Measurements from ENCODE around the gene EHMT1.

DNA sequence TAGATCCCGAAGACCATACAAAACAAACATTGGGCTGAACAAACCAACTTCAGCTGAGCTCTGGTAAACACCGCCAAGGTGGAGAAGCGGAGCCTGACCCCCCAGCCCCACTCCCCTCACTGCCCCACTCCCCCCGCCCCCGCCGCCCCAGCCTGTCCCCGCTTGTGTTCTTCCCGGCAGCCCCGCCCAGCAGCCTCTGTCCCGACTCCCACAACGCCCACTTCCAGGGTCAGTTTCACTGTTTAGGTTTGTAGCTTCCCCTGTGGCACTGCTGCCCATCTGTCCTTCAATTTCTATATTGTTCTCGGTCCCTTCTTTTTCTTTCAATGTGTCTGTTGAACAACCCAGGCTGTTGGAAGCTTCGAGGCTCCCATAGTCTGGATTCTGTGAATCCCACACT is 146.7 kb downstream of the EHMT1 start:
- TF ChIP-seq TCF7L2 (IDR thresholded peaks at IDR 0.05; ENCODE audit: low read depth, low read length) = no peak
- TF ChIP-seq TBP (CRISPR knock-in tag; IDR thresholded peaks at IDR 0.05) = no peak
- TF ChIP-seq, protein P1, sequence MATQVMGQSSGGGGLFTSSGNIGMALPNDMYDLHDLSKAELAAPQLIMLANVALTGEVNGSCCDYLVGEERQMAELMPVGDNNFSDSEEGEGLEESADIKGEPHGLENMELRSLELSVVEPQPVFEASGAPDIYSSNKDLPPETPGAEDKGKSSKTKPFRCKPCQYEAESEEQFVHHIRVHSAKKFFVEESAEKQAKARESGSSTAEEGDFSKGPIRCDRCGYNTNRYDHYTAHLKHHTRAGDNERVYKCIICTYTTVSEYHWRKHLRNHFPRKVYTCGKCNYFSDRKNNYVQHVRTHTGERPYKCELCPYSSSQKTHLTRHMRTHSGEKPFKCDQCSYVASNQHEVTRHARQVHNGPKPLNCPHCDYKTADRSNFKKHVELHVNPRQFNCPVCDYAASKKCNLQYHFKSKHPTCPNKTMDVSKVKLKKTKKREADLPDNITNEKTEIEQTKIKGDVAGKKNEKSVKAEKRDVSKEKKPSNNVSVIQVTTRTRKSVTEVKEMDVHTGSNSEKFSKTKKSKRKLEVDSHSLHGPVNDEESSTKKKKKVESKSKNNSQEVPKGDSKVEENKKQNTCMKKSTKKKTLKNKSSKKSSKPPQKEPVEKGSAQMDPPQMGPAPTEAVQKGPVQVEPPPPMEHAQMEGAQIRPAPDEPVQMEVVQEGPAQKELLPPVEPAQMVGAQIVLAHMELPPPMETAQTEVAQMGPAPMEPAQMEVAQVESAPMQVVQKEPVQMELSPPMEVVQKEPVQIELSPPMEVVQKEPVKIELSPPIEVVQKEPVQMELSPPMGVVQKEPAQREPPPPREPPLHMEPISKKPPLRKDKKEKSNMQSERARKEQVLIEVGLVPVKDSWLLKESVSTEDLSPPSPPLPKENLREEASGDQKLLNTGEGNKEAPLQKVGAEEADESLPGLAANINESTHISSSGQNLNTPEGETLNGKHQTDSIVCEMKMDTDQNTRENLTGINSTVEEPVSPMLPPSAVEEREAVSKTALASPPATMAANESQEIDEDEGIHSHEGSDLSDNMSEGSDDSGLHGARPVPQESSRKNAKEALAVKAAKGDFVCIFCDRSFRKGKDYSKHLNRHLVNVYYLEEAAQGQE (IDR thresholded peaks at IDR 0.05; ENCODE audit: borderline replicate concordance in 1 of 2, low read depth in 1 of 2, low read length in 2 of 2) = no peak
- no peak for TF ChIP-seq ZNF274 (CRISPR knock-in tag; IDR thresholded peaks at IDR 0.05)
- no peak for TF ChIP-seq ZNF138 (CRISPR knock-in tag; IDR thresholded peaks at IDR 0.05; ENCODE audit: low read depth)
- TF ChIP-seq, protein P2, sequence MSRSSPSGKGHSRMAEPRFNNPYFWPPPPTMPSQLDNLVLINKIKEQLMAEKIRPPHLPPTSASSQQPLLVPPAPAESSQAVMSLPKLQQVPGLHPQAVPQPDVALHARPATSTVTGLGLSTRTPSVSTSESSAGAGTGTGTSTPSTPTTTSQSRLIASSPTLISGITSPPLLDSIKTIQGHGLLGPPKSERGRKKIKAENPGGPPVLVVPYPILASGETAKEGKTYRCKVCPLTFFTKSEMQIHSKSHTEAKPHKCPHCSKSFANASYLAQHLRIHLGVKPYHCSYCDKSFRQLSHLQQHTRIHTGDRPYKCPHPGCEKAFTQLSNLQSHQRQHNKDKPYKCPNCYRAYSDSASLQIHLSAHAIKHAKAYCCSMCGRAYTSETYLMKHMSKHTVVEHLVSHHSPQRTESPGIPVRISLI (CRISPR knock-in tag; IDR thresholded peaks at IDR 0.05; ENCODE audit: borderline replicate concordance) = no peak
- TF ChIP-seq, protein P3, sequence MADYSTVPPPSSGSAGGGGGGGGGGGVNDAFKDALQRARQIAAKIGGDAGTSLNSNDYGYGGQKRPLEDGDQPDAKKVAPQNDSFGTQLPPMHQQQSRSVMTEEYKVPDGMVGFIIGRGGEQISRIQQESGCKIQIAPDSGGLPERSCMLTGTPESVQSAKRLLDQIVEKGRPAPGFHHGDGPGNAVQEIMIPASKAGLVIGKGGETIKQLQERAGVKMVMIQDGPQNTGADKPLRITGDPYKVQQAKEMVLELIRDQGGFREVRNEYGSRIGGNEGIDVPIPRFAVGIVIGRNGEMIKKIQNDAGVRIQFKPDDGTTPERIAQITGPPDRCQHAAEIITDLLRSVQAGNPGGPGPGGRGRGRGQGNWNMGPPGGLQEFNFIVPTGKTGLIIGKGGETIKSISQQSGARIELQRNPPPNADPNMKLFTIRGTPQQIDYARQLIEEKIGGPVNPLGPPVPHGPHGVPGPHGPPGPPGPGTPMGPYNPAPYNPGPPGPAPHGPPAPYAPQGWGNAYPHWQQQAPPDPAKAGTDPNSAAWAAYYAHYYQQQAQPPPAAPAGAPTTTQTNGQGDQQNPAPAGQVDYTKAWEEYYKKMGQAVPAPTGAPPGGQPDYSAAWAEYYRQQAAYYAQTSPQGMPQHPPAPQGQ (CRISPR knock-in tag; IDR thresholded peaks at IDR 0.05; ENCODE audit: borderline replicate concordance) = no peak
- TF ChIP-seq ZNF34 (CRISPR knock-in tag; IDR thresholded peaks at IDR 0.05; ENCODE audit: borderline replicate concordance) = no peak
- TF ChIP-seq MYC (CRISPR knock-in tag; IDR thresholded peaks at IDR 0.05; ENCODE audit: borderline replicate concordance) = no peak
- TF ChIP-seq, protein P4, sequence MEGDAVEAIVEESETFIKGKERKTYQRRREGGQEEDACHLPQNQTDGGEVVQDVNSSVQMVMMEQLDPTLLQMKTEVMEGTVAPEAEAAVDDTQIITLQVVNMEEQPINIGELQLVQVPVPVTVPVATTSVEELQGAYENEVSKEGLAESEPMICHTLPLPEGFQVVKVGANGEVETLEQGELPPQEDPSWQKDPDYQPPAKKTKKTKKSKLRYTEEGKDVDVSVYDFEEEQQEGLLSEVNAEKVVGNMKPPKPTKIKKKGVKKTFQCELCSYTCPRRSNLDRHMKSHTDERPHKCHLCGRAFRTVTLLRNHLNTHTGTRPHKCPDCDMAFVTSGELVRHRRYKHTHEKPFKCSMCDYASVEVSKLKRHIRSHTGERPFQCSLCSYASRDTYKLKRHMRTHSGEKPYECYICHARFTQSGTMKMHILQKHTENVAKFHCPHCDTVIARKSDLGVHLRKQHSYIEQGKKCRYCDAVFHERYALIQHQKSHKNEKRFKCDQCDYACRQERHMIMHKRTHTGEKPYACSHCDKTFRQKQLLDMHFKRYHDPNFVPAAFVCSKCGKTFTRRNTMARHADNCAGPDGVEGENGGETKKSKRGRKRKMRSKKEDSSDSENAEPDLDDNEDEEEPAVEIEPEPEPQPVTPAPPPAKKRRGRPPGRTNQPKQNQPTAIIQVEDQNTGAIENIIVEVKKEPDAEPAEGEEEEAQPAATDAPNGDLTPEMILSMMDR (CRISPR knock-in tag; IDR thresholded peaks at IDR 0.05) = no peak
- TF ChIP-seq MTF1 (CRISPR knock-in tag; IDR thresholded peaks at IDR 0.05) = no peak
- TF ChIP-seq POLR2A (IDR thresholded peaks at IDR 0.05; ENCODE audit: insufficient read depth in 1 of 2, low read depth in 2 of 2, low read length in 2 of 2) = no peak

All from HepG2 (cell line).